IMR-90 (cell line): ENCODE measurements around the gene PPP2R5B. TPM values are rescaled to one million over a fixed set of nuclear protein-coding genes. Genes with fewer than 3 reads are reported as not detected.

ENCODE experiments used
- ATAC-seq: fragments of 200-7000 bp; cut with Tn5 transposase; 2 replicates; pipeline ENCODE4 v1.9.1; 2020; ENCODE audit warnings: low read depth, mild to moderate bottlenecking, moderate library complexity
- BruUV-seq: library from RNA; stranded (reverse); fragments of 400-500 nt; replicated peaks from 2 replicates; lab custom pipeline; 2021; lab: Mats Ljungman, UMichigan
- CTCF ChIA-PET: fragments of 300-600 bp; formaldehyde crosslinking; extraction: SDS; loops from one replicate; lab custom pipeline; 2021; ENCODE audit warnings: antibody characterized with exemption; lab: Yijun Ruan, JAX
- POLR2A ChIA-PET: fragments of 300-600 bp; sonication (Branson Sonifier 250); formaldehyde crosslinking; loops from one replicate; lab custom pipeline; 2022; ENCODE audit warnings: antibody characterized with exemption; ENCODE audit not compliant: unreplicated experiment; lab: Charles Lee
- DNase-seq: peaks from one replicate; pipeline ENCODE4 v3.0.0; 2013
- H2AFZ ChIP-seq: replicated peaks from 2 replicates; pipeline ENCODE3; 2013; ENCODE audit warnings: low read length, mild to moderate bottlenecking; ENCODE audit not compliant: poor library complexity
- H2AK5ac ChIP-seq: 2 replicates; pipeline ENCODE4 v1.6.1; 2013; ENCODE audit warnings: low read depth, low read length, inconsistent platforms
- H2AK9ac ChIP-seq: replicated peaks from 2 replicates; pipeline ENCODE3; 2013; ENCODE audit warnings: mild to moderate bottlenecking, low read depth, low read length, moderate library complexity; ENCODE audit not compliant: poor library complexity
- H2BK120ac ChIP-seq: 2 replicates; pipeline ENCODE4 v1.6.1; 2013; ENCODE audit warnings: low read depth, low read length, inconsistent platforms
- H2BK15ac ChIP-seq: 3 replicates; pipeline ENCODE4 v1.6.1; 2013; ENCODE audit warnings: low read depth, low read length, inconsistent platforms
- H2BK20ac ChIP-seq: 2 replicates; pipeline ENCODE4 v1.6.1; 2013; ENCODE audit warnings: low read depth, mild to moderate bottlenecking, inconsistent platforms, low read length, moderate library complexity
- H2BK5ac ChIP-seq: 2 replicates; pipeline ENCODE4 v1.6.1; 2013; ENCODE audit warnings: mild to moderate bottlenecking, low read depth, low read length, inconsistent platforms; ENCODE audit not compliant: poor library complexity, severe bottlenecking
- H3K14ac ChIP-seq: replicated peaks from 2 replicates; pipeline ENCODE4 v1.6.1; 2013; ENCODE audit warnings: low read depth, low read length, inconsistent platforms
- H3K18ac ChIP-seq: 2 replicates; pipeline ENCODE4 v1.6.1; 2013; ENCODE audit warnings: low read depth, low read length, control low read depth
- H3K23ac ChIP-seq: 2 replicates; pipeline ENCODE4 v1.6.1; 2013; ENCODE audit warnings: low read depth, low read length, inconsistent platforms
- H3K27ac ChIP-seq: 2 replicates; pipeline ENCODE4 v1.5.1; 2013; ENCODE audit warnings: mild to moderate bottlenecking, control low read depth, low read length; ENCODE audit not compliant: insufficient read depth
- H3K27me3 ChIP-seq: 2 replicates; pipeline ENCODE4 v1.6.1; 2013; ENCODE audit warnings: low read length; ENCODE audit not compliant: control insufficient read depth, insufficient read depth
- H3K36me3 ChIP-seq: 2 replicates; pipeline ENCODE4 v1.6.1; 2013; ENCODE audit warnings: low read length, mixed read lengths; ENCODE audit not compliant: control insufficient read depth, insufficient read depth
- H3K4ac ChIP-seq: 2 replicates; pipeline ENCODE4 v1.6.1; 2013; ENCODE audit warnings: low read depth, low read length, inconsistent platforms
- H3K4me1 ChIP-seq: 2 replicates; pipeline ENCODE4 v1.6.1; 2013; ENCODE audit warnings: low read length, mixed read lengths; ENCODE audit not compliant: control insufficient read depth, insufficient read depth
- H3K4me2 ChIP-seq: 2 replicates; pipeline ENCODE4 v1.6.1; 2013; ENCODE audit warnings: low read depth, mild to moderate bottlenecking, control low read depth, low read length, moderate library complexity
- H3K4me3 ChIP-seq: 2 replicates; pipeline ENCODE4 v1.5.1; 2013; ENCODE audit warnings: low read depth, mild to moderate bottlenecking, control low read depth, low read length, moderate library complexity; ENCODE audit not compliant: insufficient read depth
- H3K56ac ChIP-seq: 2 replicates; pipeline ENCODE4 v1.6.1; 2013; ENCODE audit warnings: low read length, inconsistent platforms; ENCODE audit not compliant: insufficient read depth; ENCODE audit errors: extremely low read depth
- H3K79me1 ChIP-seq, 2 experiments: 2 replicates each; pipeline ENCODE4 v1.6.1; 2013; ENCODE audit warnings: low read length in 2 of 2, inconsistent platforms in 1 of 2, low read depth in 1 of 2
- H3K9ac ChIP-seq: 2 replicates; pipeline ENCODE4 v1.6.1; 2013; ENCODE audit warnings: low read depth, low read length, control low read depth
- H3K9me1 ChIP-seq: 2 replicates; pipeline ENCODE4 v1.6.1; 2013; ENCODE audit warnings: low read length, inconsistent platforms; ENCODE audit not compliant: insufficient read depth
- H3K9me3 ChIP-seq: 2 replicates; pipeline ENCODE4 v1.6.1; 2013; ENCODE audit warnings: low read length; ENCODE audit not compliant: control insufficient read depth, insufficient read depth
- H4K20me1 ChIP-seq: 2 replicates; pipeline ENCODE4 v1.6.1; 2013; ENCODE audit warnings: low read length, inconsistent platforms; ENCODE audit not compliant: insufficient read depth
- H4K5ac ChIP-seq: 2 replicates; pipeline ENCODE4 v1.6.1; 2013; ENCODE audit warnings: mild to moderate bottlenecking, low read depth, low read length, control low read depth
- H4K8ac ChIP-seq, 2 experiments: 2 replicates each; pipeline ENCODE4 v1.6.1; 2013; ENCODE audit warnings: low read depth in 2 of 2, low read length in 2 of 2, control low read depth in 1 of 2, inconsistent platforms in 1 of 2
- H4K91ac ChIP-seq: 2 replicates; pipeline ENCODE4 v1.6.1; 2013; ENCODE audit warnings: low read depth, low read length, inconsistent platforms; ENCODE audit not compliant: insufficient read depth
- BHLHE40 ChIP-seq: fragments of 150-350 bp; IDR thresholded peaks from 2 replicates; pipeline ENCODE4 v1.6.1; 2016; ENCODE audit warnings: mild to moderate bottlenecking, low read depth, low read length
- CEBPB ChIP-seq: IDR thresholded peaks from 2 replicates; pipeline ENCODE4 v1.6.1; 2012; ENCODE audit warnings: low read depth, low read length, improper control_type of control experiment
- CHD1 ChIP-seq: IDR thresholded peaks from 2 replicates; pipeline ENCODE4 v1.6.1; 2012; ENCODE audit warnings: low read depth, low read length, improper control_type of control experiment
- CTCF ChIP-seq: conservative IDR thresholded peaks from 2 replicates; pipeline ENCODE4 v1.5.1; 2012; ENCODE audit warnings: mild to moderate bottlenecking, low read depth, low read length, improper control_type of control experiment
- ELK1 ChIP-seq: fragments of 150-350 bp; IDR thresholded peaks from 2 replicates; pipeline ENCODE4 v1.6.1; 2016; ENCODE audit warnings: low read depth, mild to moderate bottlenecking, low read length, moderate library complexity, borderline replicate concordance
- FOS ChIP-seq: fragments of 150-350 bp; IDR thresholded peaks from 2 replicates; pipeline ENCODE4 v1.6.1; 2016; ENCODE audit warnings: low read depth, low read length
- MAFK ChIP-seq: IDR thresholded peaks from 2 replicates; pipeline ENCODE4 v1.6.1; 2012; ENCODE audit warnings: low read depth, low read length, improper control_type of control experiment
- MAZ ChIP-seq: IDR thresholded peaks from 2 replicates; pipeline ENCODE4 v1.6.1; 2012; ENCODE audit warnings: low read depth, mild to moderate bottlenecking, low read length, improper control_type of control experiment, moderate library complexity, borderline replicate concordance
- MXI1 ChIP-seq: IDR thresholded peaks from 2 replicates; pipeline ENCODE4 v1.6.1; 2012; ENCODE audit warnings: low read depth, mild to moderate bottlenecking, low read length, moderate library complexity, borderline replicate concordance
- NFE2L2 ChIP-seq: fragments of 150-350 bp; IDR thresholded peaks from 2 replicates; pipeline ENCODE4 v1.6.1; 2016; ENCODE audit warnings: low read depth, mild to moderate bottlenecking, low read length
- POLR2A ChIP-seq: IDR thresholded peaks from 2 replicates; pipeline ENCODE4 v1.6.1; 2012; ENCODE audit warnings: mild to moderate bottlenecking, low read depth, low read length
- RAD21 ChIP-seq: IDR thresholded peaks from 2 replicates; pipeline ENCODE4 v1.6.1; 2012; ENCODE audit warnings: low read length, improper control_type of control experiment
- RCOR1 ChIP-seq: IDR thresholded peaks from 2 replicates; pipeline ENCODE4 v1.6.1; 2012; ENCODE audit warnings: mild to moderate bottlenecking, low read length, improper control_type of control experiment; ENCODE audit not compliant: insufficient replicate concordance
- RFX5 ChIP-seq: IDR thresholded peaks from 2 replicates; pipeline ENCODE4 v1.8.0; 2012; ENCODE audit warnings: low read depth, mild to moderate bottlenecking, low read length, moderate library complexity
- SMC3 ChIP-seq: fragments of 150-350 bp; IDR thresholded peaks from 2 replicates; pipeline ENCODE4 v1.6.1; 2016; ENCODE audit warnings: low read depth, mild to moderate bottlenecking, antibody characterized with exemption, low read length, moderate library complexity
- WGBS, 2 experiments: methylation state at CpG; one replicate each; pipeline versions ENCODE4 v1.1.5 to v1.1.7; 2013; ENCODE audit warnings: missing lambda C conversion rate in 2 of 2; ENCODE audit not compliant: insufficient read length in 1 of 2; ENCODE audit errors: extremely low coverage in 2 of 2; 5-methylcytosine and 5-hydroxymethylcytosine counted together
- dilution Hi-C: fragments of 300-500 bp; cut with HindIII; formaldehyde crosslinking; loops from one replicate; pipeline ENCODE4 v1.14.3; 2018; ENCODE audit warnings: low sequenced_read_pairs; ENCODE audit not compliant: unreplicated experiment
- in situ Hi-C: fragments of 300-500 bp; cut with MboI; formaldehyde crosslinking; loops from 3 replicates; pipeline ENCODE4 v1.14.3; 2019; ENCODE audit warnings: low sequenced_read_pairs, inconsistent platforms, mixed read lengths
- intact Hi-C: fragments of 100-400 bp; cut with micrococcal nuclease; formaldehyde crosslinking; loops from 2 replicates; pipeline ENCODE4 v1.10.0; 2022
- polyA plus RNA-seq, 3 experiments: library from polyadenylated mRNA; depleted of rRNA; stranded (reverse); fragments of >200 nt; gene quantifications; 2 replicates each; pipeline ENCODE4 v1.2.3, GENCODE V29; 2012; ENCODE audit warnings: low replicate concordance in 1 of 3
- total RNA-seq: library from RNA; depleted of rRNA; stranded (reverse); fragments of >200 nt; gene quantifications from 2 replicates; pipeline ENCODE4 v1.2.3, GENCODE V29; 2012
- TF ChIP-seq, protein P1 (sequence below): fragments of 150-350 bp; IDR thresholded peaks from 2 replicates; pipeline ENCODE4 v1.6.1; 2017; ENCODE audit warnings: mild to moderate bottlenecking, antibody characterized with exemption, low read length, low read depth

The PPP2R5B gene
- total and polyA plus RNA-seq, 2 of the 4 experiments (the other 2 are of a cell fraction): 6.5 to 23.6 TPM

DNA sequence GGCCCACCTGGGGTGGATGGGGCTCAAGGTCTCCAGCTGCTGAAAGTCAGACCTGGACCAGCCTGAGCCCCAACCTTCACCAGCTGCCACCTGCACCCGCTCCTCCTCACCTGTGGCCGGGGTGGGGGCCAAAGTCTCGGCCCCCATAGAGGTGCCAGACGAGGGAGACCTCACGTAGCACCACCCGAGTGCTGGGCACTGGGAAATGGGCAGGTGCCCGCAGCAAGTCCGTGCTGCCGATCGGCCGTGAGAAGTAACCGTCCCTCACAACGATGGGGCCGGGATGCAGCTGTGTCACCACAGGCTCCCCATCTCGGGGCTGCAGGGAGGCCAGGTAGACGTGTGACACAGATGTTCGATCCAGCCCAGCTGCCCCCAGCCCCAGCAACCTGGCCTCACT lies 23.7 kb upstream of the PPP2R5B start:
- Histone ChIP-seq H3K18ac (no peak overlapping the region), H2AK5ac (no peak overlapping the region), H3K36me3 (peaks cover 67% of the 10 kb centered on the region), H2AK9ac (no peak overlapping the region), H3K4me1 (no peaks in the 10 kb centered on the region), H2AFZ (no peak overlapping the region), H3K4me3 (no peak overlapping the region), H4K91ac (no peak overlapping the region), H4K5ac (no peak overlapping the region), H3K9ac (no peak overlapping the region), H3K27ac (no peak overlapping the region), H3K4ac (no peak overlapping the region), H2BK5ac (no peak overlapping the region), H3K23ac (no peak overlapping the region), H3K27me3 (no peaks in the 10 kb centered on the region), H3K9me3 (no peaks in the 10 kb centered on the region), H2BK20ac (no peak overlapping the region), H3K14ac (no peak overlapping the region), H4K8ac (no peak overlapping the region), H2BK120ac (no peak overlapping the region), H2BK15ac (no peak overlapping the region), H3K79me1 (no peaks in the 10 kb centered on the region), H3K9me1 (no peaks in the 10 kb centered on the region), H4K20me1 (no peaks in the 10 kb centered on the region), H3K56ac (no peak overlapping the region), H3K4me2 (no peak overlapping the region)
- dilution Hi-C loops: no loop called here
- 96% methylated on average over 10 of the region's 17 CpGs; no CpG with 5 or more reads in 1 of the 2 experiments for whole genome bisulfite sequencing, 2 experiments
- DNase-seq (no peak), ATAC-seq (no peak)
- intact Hi-C loops: no loop called here
- ChIA-PET CTCF (no interaction called here), POLR2A (no interaction called here)
- no TSS peak for BruUV-seq
- TF ChIP-seq MAFK: no peak
- no peak for TF ChIP-seq NFE2L2
- no peak for TF ChIP-seq RAD21
- TF ChIP-seq ELK1: no peak
- TF ChIP-seq POLR2A: no peak
- no peak for TF ChIP-seq RCOR1
- TF ChIP-seq BHLHE40: no peak
- no peak for TF ChIP-seq MAZ
- no peak for TF ChIP-seq RFX5
- TF ChIP-seq, protein P1, sequence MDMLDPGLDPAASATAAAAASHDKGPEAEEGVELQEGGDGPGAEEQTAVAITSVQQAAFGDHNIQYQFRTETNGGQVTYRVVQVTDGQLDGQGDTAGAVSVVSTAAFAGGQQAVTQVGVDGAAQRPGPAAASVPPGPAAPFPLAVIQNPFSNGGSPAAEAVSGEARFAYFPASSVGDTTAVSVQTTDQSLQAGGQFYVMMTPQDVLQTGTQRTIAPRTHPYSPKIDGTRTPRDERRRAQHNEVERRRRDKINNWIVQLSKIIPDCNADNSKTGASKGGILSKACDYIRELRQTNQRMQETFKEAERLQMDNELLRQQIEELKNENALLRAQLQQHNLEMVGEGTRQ: no peak
- TF ChIP-seq MXI1: no peak
- TF ChIP-seq CTCF: no peak
- TF ChIP-seq CEBPB: no peak
- TF ChIP-seq FOS: no peak
- no peak for TF ChIP-seq SMC3
- no peak for TF ChIP-seq CHD1
- in situ Hi-C loops: no loop called here
